ENCODE results near the gene RAMP2. TPM values are rescaled to one million over a fixed set of nuclear protein-coding genes. Genes with fewer than 3 reads are reported as not detected.

Gene RAMP2
- total and polyA plus RNA-seq, 2 of the 13 experiments (the other 11 are each of a cell fraction or from before 2014, with no cell fraction given), result 1.4 to 5.2 TPM

DNA sequence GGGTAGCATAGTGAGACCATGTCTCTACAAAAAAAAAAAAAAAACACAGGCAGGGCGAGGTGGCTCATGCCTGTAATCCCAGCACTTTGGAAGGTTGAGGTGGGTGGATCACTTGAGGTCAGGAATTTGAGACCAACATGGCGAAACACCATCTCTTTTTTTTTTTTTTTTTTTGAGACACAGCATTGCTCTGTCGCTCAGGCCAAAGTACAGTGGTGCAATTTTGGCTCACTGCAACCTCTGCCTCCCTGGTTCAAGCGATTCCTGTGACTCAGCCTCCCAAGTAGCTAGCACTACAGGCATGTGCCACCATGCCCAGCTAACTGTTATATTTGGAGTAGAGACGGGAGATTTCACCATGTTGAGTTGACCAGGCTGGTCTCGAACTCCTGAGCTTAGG, 5.1 kb downstream of the RAMP2 start (continued):
- TF ChIP-seq, protein P1, sequence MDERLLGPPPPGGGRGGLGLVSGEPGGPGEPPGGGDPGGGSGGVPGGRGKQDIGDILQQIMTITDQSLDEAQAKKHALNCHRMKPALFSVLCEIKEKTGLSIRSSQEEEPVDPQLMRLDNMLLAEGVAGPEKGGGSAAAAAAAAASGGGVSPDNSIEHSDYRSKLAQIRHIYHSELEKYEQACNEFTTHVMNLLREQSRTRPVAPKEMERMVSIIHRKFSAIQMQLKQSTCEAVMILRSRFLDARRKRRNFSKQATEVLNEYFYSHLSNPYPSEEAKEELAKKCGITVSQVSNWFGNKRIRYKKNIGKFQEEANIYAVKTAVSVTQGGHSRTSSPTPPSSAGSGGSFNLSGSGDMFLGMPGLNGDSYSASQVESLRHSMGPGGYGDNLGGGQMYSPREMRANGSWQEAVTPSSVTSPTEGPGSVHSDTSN (CRISPR knock-in tag; IDR thresholded peaks at IDR 0.05), result no peak
- no peak for TF ChIP-seq TMF1 (CRISPR knock-in tag; IDR thresholded peaks at IDR 0.05; ENCODE audit: low read depth)
- TF ChIP-seq, protein P2, sequence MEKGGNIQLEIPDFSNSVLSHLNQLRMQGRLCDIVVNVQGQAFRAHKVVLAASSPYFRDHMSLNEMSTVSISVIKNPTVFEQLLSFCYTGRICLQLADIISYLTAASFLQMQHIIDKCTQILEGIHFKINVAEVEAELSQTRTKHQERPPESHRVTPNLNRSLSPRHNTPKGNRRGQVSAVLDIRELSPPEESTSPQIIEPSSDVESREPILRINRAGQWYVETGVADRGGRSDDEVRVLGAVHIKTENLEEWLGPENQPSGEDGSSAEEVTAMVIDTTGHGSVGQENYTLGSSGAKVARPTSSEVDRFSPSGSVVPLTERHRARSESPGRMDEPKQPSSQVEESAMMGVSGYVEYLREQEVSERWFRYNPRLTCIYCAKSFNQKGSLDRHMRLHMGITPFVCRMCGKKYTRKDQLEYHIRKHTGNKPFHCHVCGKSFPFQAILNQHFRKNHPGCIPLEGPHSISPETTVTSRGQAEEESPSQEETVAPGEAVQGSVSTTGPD (CRISPR knock-in tag; IDR thresholded peaks at IDR 0.05), result no peak
- TF ChIP-seq, protein P3, sequence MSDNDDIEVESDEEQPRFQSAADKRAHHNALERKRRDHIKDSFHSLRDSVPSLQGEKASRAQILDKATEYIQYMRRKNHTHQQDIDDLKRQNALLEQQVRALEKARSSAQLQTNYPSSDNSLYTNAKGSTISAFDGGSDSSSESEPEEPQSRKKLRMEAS (IDR thresholded peaks at IDR 0.05), result 0 out of 2 replicates have a peak, but pooled peaks have one; percentile 27
- TF ChIP-seq, protein P4, sequence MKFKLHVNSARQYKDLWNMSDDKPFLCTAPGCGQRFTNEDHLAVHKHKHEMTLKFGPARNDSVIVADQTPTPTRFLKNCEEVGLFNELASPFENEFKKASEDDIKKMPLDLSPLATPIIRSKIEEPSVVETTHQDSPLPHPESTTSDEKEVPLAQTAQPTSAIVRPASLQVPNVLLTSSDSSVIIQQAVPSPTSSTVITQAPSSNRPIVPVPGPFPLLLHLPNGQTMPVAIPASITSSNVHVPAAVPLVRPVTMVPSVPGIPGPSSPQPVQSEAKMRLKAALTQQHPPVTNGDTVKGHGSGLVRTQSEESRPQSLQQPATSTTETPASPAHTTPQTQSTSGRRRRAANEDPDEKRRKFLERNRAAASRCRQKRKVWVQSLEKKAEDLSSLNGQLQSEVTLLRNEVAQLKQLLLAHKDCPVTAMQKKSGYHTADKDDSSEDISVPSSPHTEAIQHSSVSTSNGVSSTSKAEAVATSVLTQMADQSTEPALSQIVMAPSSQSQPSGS (CRISPR knock-in tag; IDR thresholded peaks at IDR 0.05), result 0 out of 2 replicates have a peak, but pooled peaks have one; percentile 26
- no peak for TF ChIP-seq ZNF251 (CRISPR knock-in tag; IDR thresholded peaks at IDR 0.05)
- TF ChIP-seq ZNF724P (CRISPR knock-in tag; IDR thresholded peaks at IDR 0.05; ENCODE audit: borderline replicate concordance), result peak; percentile 37; the same call in 1 of the 2 replicates
- TF ChIP-seq RXRA (CRISPR knock-in tag; IDR thresholded peaks at IDR 0.05), result peak; percentile 63
- TF ChIP-seq, protein P5, sequence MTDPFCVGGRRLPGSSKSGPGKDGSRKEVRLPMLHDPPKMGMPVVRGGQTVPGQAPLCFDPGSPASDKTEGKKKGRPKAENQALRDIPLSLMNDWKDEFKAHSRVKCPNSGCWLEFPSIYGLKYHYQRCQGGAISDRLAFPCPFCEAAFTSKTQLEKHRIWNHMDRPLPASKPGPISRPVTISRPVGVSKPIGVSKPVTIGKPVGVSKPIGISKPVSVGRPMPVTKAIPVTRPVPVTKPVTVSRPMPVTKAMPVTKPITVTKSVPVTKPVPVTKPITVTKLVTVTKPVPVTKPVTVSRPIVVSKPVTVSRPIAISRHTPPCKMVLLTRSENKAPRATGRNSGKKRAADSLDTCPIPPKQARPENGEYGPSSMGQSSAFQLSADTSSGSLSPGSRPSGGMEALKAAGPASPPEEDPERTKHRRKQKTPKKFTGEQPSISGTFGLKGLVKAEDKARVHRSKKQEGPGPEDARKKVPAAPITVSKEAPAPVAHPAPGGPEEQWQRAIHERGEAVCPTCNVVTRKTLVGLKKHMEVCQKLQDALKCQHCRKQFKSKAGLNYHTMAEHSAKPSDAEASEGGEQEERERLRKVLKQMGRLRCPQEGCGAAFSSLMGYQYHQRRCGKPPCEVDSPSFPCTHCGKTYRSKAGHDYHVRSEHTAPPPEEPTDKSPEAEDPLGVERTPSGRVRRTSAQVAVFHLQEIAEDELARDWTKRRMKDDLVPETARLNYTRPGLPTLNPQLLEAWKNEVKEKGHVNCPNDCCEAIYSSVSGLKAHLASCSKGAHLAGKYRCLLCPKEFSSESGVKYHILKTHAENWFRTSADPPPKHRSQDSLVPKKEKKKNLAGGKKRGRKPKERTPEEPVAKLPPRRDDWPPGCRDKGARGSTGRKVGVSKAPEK (CRISPR knock-in tag; IDR thresholded peaks at IDR 0.05; ENCODE audit: borderline replicate concordance), result no peak
- no peak for TF ChIP-seq PRMT3 (CRISPR knock-in tag; IDR thresholded peaks at IDR 0.05; ENCODE audit: borderline replicate concordance, low read depth)
- TF ChIP-seq, protein P6, sequence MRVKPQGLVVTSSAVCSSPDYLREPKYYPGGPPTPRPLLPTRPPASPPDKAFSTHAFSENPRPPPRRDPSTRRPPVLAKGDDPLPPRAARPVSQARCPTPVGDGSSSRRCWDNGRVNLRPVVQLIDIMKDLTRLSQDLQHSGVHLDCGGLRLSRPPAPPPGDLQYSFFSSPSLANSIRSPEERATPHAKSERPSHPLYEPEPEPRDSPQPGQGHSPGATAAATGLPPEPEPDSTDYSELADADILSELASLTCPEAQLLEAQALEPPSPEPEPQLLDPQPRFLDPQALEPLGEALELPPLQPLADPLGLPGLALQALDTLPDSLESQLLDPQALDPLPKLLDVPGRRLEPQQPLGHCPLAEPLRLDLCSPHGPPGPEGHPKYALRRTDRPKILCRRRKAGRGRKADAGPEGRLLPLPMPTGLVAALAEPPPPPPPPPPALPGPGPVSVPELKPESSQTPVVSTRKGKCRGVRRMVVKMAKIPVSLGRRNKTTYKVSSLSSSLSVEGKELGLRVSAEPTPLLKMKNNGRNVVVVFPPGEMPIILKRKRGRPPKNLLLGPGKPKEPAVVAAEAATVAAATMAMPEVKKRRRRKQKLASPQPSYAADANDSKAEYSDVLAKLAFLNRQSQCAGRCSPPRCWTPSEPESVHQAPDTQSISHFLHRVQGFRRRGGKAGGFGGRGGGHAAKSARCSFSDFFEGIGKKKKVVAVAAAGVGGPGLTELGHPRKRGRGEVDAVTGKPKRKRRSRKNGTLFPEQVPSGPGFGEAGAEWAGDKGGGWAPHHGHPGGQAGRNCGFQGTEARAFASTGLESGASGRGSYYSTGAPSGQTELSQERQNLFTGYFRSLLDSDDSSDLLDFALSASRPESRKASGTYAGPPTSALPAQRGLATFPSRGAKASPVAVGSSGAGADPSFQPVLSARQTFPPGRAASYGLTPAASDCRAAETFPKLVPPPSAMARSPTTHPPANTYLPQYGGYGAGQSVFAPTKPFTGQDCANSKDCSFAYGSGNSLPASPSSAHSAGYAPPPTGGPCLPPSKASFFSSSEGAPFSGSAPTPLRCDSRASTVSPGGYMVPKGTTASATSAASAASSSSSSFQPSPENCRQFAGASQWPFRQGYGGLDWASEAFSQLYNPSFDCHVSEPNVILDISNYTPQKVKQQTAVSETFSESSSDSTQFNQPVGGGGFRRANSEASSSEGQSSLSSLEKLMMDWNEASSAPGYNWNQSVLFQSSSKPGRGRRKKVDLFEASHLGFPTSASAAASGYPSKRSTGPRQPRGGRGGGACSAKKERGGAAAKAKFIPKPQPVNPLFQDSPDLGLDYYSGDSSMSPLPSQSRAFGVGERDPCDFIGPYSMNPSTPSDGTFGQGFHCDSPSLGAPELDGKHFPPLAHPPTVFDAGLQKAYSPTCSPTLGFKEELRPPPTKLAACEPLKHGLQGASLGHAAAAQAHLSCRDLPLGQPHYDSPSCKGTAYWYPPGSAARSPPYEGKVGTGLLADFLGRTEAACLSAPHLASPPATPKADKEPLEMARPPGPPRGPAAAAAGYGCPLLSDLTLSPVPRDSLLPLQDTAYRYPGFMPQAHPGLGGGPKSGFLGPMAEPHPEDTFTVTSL (CRISPR knock-in tag; IDR thresholded peaks at IDR 0.05; ENCODE audit: borderline replicate concordance), result no peak
- TF ChIP-seq SAP130 (CRISPR knock-in tag; IDR thresholded peaks at IDR 0.05; ENCODE audit: low read depth), result 0 out of 2 replicates have a peak, but pooled peaks have one; percentile 37
- no peak for TF ChIP-seq ZNF883 (CRISPR knock-in tag; IDR thresholded peaks at IDR 0.05; ENCODE audit: not compliant biosample characterization)
- TF ChIP-seq NFKBIZ (CRISPR knock-in tag; IDR thresholded peaks at IDR 0.05), result peak; percentile 38; the same call in 1 of the 2 replicates
- TF ChIP-seq CEBPB (IDR thresholded peaks at IDR 0.05; ENCODE audit: borderline replicate concordance, low read depth, low read length), result peak; percentile 71; the same call in 1 of the 2 replicates
